ENCODE data around the gene CPPED1. TPM values are rescaled to one million over a fixed set of nuclear protein-coding genes. Genes with fewer than 3 reads are reported as not detected.
"Not testable (repeated sequence)": the region's sequence is repeated elsewhere in the genome, so short reads cannot be mapped to it uniquely, and the experiment has no call there.

The CPPED1 gene
- polyA plus RNA-seq, 2 donors = 22.3 to 27.8 TPM

GRCh38 chr16:12826559-12826958, 22.9 kb upstream of the CPPED1 start:
- no peaks in the 10 kb centered on the region for H3K27me3 ChIP-seq (ENCODE audit: control insufficient read depth in 1 of 2, insufficient read depth in 2 of 2, low read length in 2 of 2)
- 47 to 50% methylated on average over 3 of the region's 3 CpGs for WGBS, 2 donors

GRCh38 chr16:12819126-12820117, 15.7 kb upstream of the CPPED1 start:
- Histone ChIP-seq H3K36me3 (ENCODE audit: control insufficient read depth in 2 of 2, insufficient read depth in 2 of 2, low read length in 1 of 2) (no peaks in the 10 kb centered on the region), H3K4me1 (ENCODE audit: control insufficient read depth in 2 of 2, insufficient read depth in 2 of 2, low read length in 1 of 2) (no peaks in the 10 kb centered on the region), H3K4me3 (ENCODE audit: low read depth in 1 of 2, low read length in 2 of 2) (no peak overlapping the region), H3K27me3 (ENCODE audit: control insufficient read depth in 1 of 2, insufficient read depth in 2 of 2, low read length in 2 of 2) (no peaks in the 10 kb centered on the region), H3K9me3 (ENCODE audit: control insufficient read depth in 2 of 2, insufficient read depth in 1 of 2, low read depth in 1 of 2, low read length in 1 of 2) (no peaks in the 10 kb centered on the region), H3K27ac (ENCODE audit: low read depth in 2 of 2, low read length in 1 of 2) (no peak overlapping the region)
- WGBS, 2 donors = 57 to 60% methylated on average over 18 of the region's 18 CpGs

More at GRCh38 chr16:12826559-12826958, 22.9 kb upstream of the CPPED1 start:
- no peak overlapping the region for H3K4me3 ChIP-seq (ENCODE audit: low read depth in 1 of 2, low read length in 2 of 2)
- no peaks in the 10 kb centered on the region for H3K9me3 ChIP-seq (ENCODE audit: control insufficient read depth in 2 of 2, insufficient read depth in 1 of 2, low read depth in 1 of 2, low read length in 1 of 2)
- H3K4me1 ChIP-seq (ENCODE audit: control insufficient read depth in 2 of 2, insufficient read depth in 2 of 2, low read length in 1 of 2) = no peaks in the 10 kb centered on the region
- no peaks in the 10 kb centered on the region for H3K36me3 ChIP-seq (ENCODE audit: control insufficient read depth in 2 of 2, insufficient read depth in 2 of 2, low read length in 1 of 2)
- no peak overlapping the region for H3K27ac ChIP-seq (ENCODE audit: low read depth in 2 of 2, low read length in 1 of 2)

- Histone ChIP-seq H3K4me1 (ENCODE audit: control insufficient read depth in 2 of 2, insufficient read depth in 2 of 2, low read length in 1 of 2) (no peaks in the 10 kb centered on the region), H3K27ac (ENCODE audit: low read depth in 2 of 2, low read length in 1 of 2) (no peak overlapping the region), H3K9me3 (ENCODE audit: control insufficient read depth in 2 of 2, insufficient read depth in 1 of 2, low read depth in 1 of 2, low read length in 1 of 2) (no peaks in the 10 kb centered on the region), H3K4me3 (ENCODE audit: low read depth in 1 of 2, low read length in 2 of 2) (no peak overlapping the region), H3K36me3 (ENCODE audit: control insufficient read depth in 2 of 2, insufficient read depth in 2 of 2, low read length in 1 of 2) (no peaks in the 10 kb centered on the region), H3K27me3 (ENCODE audit: control insufficient read depth in 1 of 2, insufficient read depth in 2 of 2, low read length in 2 of 2) (no peaks in the 10 kb centered on the region)
- 85% methylated on average over 4 of the region's 4 CpGs for WGBS, 2 donors
Measured at GRCh38 chr16:12818326-12818725, 14.6 kb upstream of the CPPED1 start.

- H3K9me3 ChIP-seq (ENCODE audit: control insufficient read depth in 2 of 2, insufficient read depth in 1 of 2, low read depth in 1 of 2, low read length in 1 of 2); H3K27me3 ChIP-seq (ENCODE audit: control insufficient read depth in 1 of 2, insufficient read depth in 2 of 2, low read length in 2 of 2); H3K4me3 ChIP-seq (ENCODE audit: low read depth in 1 of 2, low read length in 2 of 2); H3K4me1 ChIP-seq (ENCODE audit: control insufficient read depth in 2 of 2, insufficient read depth in 2 of 2, low read length in 1 of 2); H3K27ac ChIP-seq (ENCODE audit: low read depth in 2 of 2, low read length in 1 of 2); H3K36me3 ChIP-seq (ENCODE audit: control insufficient read depth in 2 of 2, insufficient read depth in 2 of 2, low read length in 1 of 2): not testable (repeated sequence)
- 64 to 71% methylated on average over 4 of the region's 4 CpGs for WGBS, 2 donors
Measured at GRCh38 chr16:12816791-12817214, 13.1 kb upstream of the CPPED1 start.

- Histone ChIP-seq H3K4me3 (ENCODE audit: low read depth in 1 of 2, low read length in 2 of 2) (no peak overlapping the region), H3K4me1 (ENCODE audit: control insufficient read depth in 2 of 2, insufficient read depth in 2 of 2, low read length in 1 of 2) (no peaks in the 10 kb centered on the region), H3K27ac (ENCODE audit: low read depth in 2 of 2, low read length in 1 of 2) (no peak overlapping the region), H3K9me3 (ENCODE audit: control insufficient read depth in 2 of 2, insufficient read depth in 1 of 2, low read depth in 1 of 2, low read length in 1 of 2) (peaks cover 0 to 2% of the 10 kb centered on the region in 2 donors), H3K36me3 (ENCODE audit: control insufficient read depth in 2 of 2, insufficient read depth in 2 of 2, low read length in 1 of 2) (no peaks in the 10 kb centered on the region), H3K27me3 (ENCODE audit: control insufficient read depth in 1 of 2, insufficient read depth in 2 of 2, low read length in 2 of 2) (no peaks in the 10 kb centered on the region)
- 53 to 63% methylated on average over 3 of the region's 3 CpGs for WGBS, 2 donors
Measured at GRCh38 chr16:12815361-12815760, 11.7 kb upstream of the CPPED1 start.

GRCh38 chr16:12813734-12814133, 10.0 kb upstream of the CPPED1 start:
- not testable (repeated sequence) for H3K27me3 ChIP-seq (ENCODE audit: control insufficient read depth in 1 of 2, insufficient read depth in 2 of 2, low read length in 2 of 2); H3K27ac ChIP-seq (ENCODE audit: low read depth in 2 of 2, low read length in 1 of 2); H3K9me3 ChIP-seq (ENCODE audit: control insufficient read depth in 2 of 2, insufficient read depth in 1 of 2, low read depth in 1 of 2, low read length in 1 of 2); H3K36me3 ChIP-seq (ENCODE audit: control insufficient read depth in 2 of 2, insufficient read depth in 2 of 2, low read length in 1 of 2); H3K4me3 ChIP-seq (ENCODE audit: low read depth in 1 of 2, low read length in 2 of 2); H3K4me1 ChIP-seq (ENCODE audit: control insufficient read depth in 2 of 2, insufficient read depth in 2 of 2, low read length in 1 of 2)
- 84 to 88% methylated on average over 3 of the region's 3 CpGs for WGBS, 2 donors

GRCh38 chr16:12813321-12813720, 9.6 kb upstream of the CPPED1 start:
- H3K4me3 ChIP-seq (ENCODE audit: low read depth in 1 of 2, low read length in 2 of 2); H3K27ac ChIP-seq (ENCODE audit: low read depth in 2 of 2, low read length in 1 of 2); H3K27me3 ChIP-seq (ENCODE audit: control insufficient read depth in 1 of 2, insufficient read depth in 2 of 2, low read length in 2 of 2); H3K36me3 ChIP-seq (ENCODE audit: control insufficient read depth in 2 of 2, insufficient read depth in 2 of 2, low read length in 1 of 2); H3K9me3 ChIP-seq (ENCODE audit: control insufficient read depth in 2 of 2, insufficient read depth in 1 of 2, low read depth in 1 of 2, low read length in 1 of 2); H3K4me1 ChIP-seq (ENCODE audit: control insufficient read depth in 2 of 2, insufficient read depth in 2 of 2, low read length in 1 of 2): not testable (repeated sequence)
- WGBS, 2 donors = 87 to 88% methylated on average over 5 of the region's 5 CpGs

- Histone ChIP-seq H3K4me1 (ENCODE audit: control insufficient read depth in 2 of 2, insufficient read depth in 2 of 2, low read length in 1 of 2) (no peaks in the 10 kb centered on the region), H3K9me3 (ENCODE audit: control insufficient read depth in 2 of 2, insufficient read depth in 1 of 2, low read depth in 1 of 2, low read length in 1 of 2) (peaks cover 0 to 3% of the 10 kb centered on the region in 2 donors), H3K4me3 (ENCODE audit: low read depth in 1 of 2, low read length in 2 of 2) (no peak overlapping the region), H3K27ac (ENCODE audit: low read depth in 2 of 2, low read length in 1 of 2) (no peak overlapping the region), H3K36me3 (ENCODE audit: control insufficient read depth in 2 of 2, insufficient read depth in 2 of 2, low read length in 1 of 2) (no peaks in the 10 kb centered on the region), H3K27me3 (ENCODE audit: control insufficient read depth in 1 of 2, insufficient read depth in 2 of 2, low read length in 2 of 2) (no peaks in the 10 kb centered on the region)
- WGBS, 2 donors = 69 to 78% methylated on average over 5 of the region's 5 CpGs
Measured at GRCh38 chr16:12811441-12812383, 8.0 kb upstream of the CPPED1 start.

- H3K27ac ChIP-seq (ENCODE audit: low read depth in 2 of 2, low read length in 1 of 2) = no peak overlapping the region
- 76 to 86% methylated on average over 2 of the region's 2 CpGs for WGBS, 2 donors
- no peaks in the 10 kb centered on the region for H3K36me3 ChIP-seq (ENCODE audit: control insufficient read depth in 2 of 2, insufficient read depth in 2 of 2, low read length in 1 of 2)
- peaks cover 0 to 7% of the 10 kb centered on the region in 2 donors for H3K4me1 ChIP-seq (ENCODE audit: control insufficient read depth in 2 of 2, insufficient read depth in 2 of 2, low read length in 1 of 2)
- no peaks in the 10 kb centered on the region for H3K9me3 ChIP-seq (ENCODE audit: control insufficient read depth in 2 of 2, insufficient read depth in 1 of 2, low read depth in 1 of 2, low read length in 1 of 2)
- no peak overlapping the region for H3K4me3 ChIP-seq (ENCODE audit: low read depth in 1 of 2, low read length in 2 of 2)
- H3K27me3 ChIP-seq (ENCODE audit: control insufficient read depth in 1 of 2, insufficient read depth in 2 of 2, low read length in 2 of 2) = no peaks in the 10 kb centered on the region
Measured at GRCh38 chr16:12805066-12805465, 1.4 kb upstream of the CPPED1 start.

All from esophagus (tissue), 2 donors.